Keratinocyte (primary cell): Measurements from ENCODE around the gene DUSP12. TPM values are rescaled to one million over a fixed set of nuclear protein-coding genes. Genes with fewer than 3 reads are reported as not detected.

Experiments used
- DNase-seq: peaks from one replicate; pipeline ENCODE4 v3.0.0-alpha.2; 2011; ENCODE audit warnings: low read depth, missing footprints, low spot score
- FAIRE-seq: peaks from 2 replicates; lab custom pipeline; 2011; peaks lifted over from hg19 to GRCh38; lab: Jason Lieb, UNC
- H2AFZ ChIP-seq: 2 replicates; pipeline ENCODE4 v1.6.0; 2012; ENCODE audit warnings: low read length, control low read depth, inconsistent platforms; ENCODE audit not compliant: control insufficient read depth
- H3K27ac ChIP-seq: 2 replicates; pipeline ENCODE4 v1.5.1; 2011; ENCODE audit warnings: low read length; ENCODE audit not compliant: control insufficient read depth, insufficient read depth
- H3K27me3 ChIP-seq: 3 replicates; pipeline ENCODE4 v1.6.0; 2011; ENCODE audit warnings: low read length; ENCODE audit not compliant: control insufficient read depth, insufficient read depth; ENCODE audit errors: extremely low read depth
- H3K36me3 ChIP-seq, 2 experiments: 2 replicates in 1 of 2; 3 replicates in 1 of 2; pipeline ENCODE4 v1.5.1; 2011; ENCODE audit warnings: low read length in 2 of 2, mild to moderate bottlenecking in 1 of 2; ENCODE audit not compliant: control insufficient read depth in 2 of 2, insufficient read depth in 2 of 2; ENCODE audit errors: extremely low read depth in 1 of 2
- H3K4me1 ChIP-seq: 3 replicates; pipeline ENCODE4 v1.5.1; 2011; ENCODE audit warnings: low read length; ENCODE audit not compliant: control insufficient read depth, insufficient read depth; ENCODE audit errors: extremely low read depth
- H3K4me2 ChIP-seq: 3 replicates; pipeline ENCODE4 v1.6.0; 2011; ENCODE audit warnings: low read depth, low read length; ENCODE audit not compliant: control insufficient read depth, insufficient read depth; ENCODE audit errors: extremely low read depth
- H3K4me3 ChIP-seq, 3 experiments: fragments of 200-600 bp in 1 of 3; sonication (generic) in 1 of 3; 2 replicates in 2 of 3; 3 replicates in 1 of 3; pipeline ENCODE4 v1.5.1; 2011 to 2016; ENCODE audit warnings: low read length in 3 of 3, mild to moderate bottlenecking in 3 of 3, control low read depth in 2 of 3, inconsistent platforms in 1 of 3, low read depth in 1 of 3, mixed read lengths in 1 of 3, mixed run types in 1 of 3, moderate library complexity in 1 of 3; ENCODE audit not compliant: control insufficient read depth in 2 of 3, insufficient read depth in 2 of 3; ENCODE audit errors: extremely low read depth in 1 of 3
- H3K79me2 ChIP-seq: 2 replicates; pipeline ENCODE4 v1.6.0; 2012; ENCODE audit warnings: low read length; ENCODE audit not compliant: control insufficient read depth, insufficient read depth
- H3K9ac ChIP-seq: 3 replicates; pipeline ENCODE4 v1.6.0; 2011; ENCODE audit warnings: low read length; ENCODE audit not compliant: control insufficient read depth, insufficient read depth; ENCODE audit errors: extremely low read depth
- H3K9me1 ChIP-seq: 3 replicates; pipeline ENCODE4 v1.6.0; 2011; ENCODE audit warnings: low read length; ENCODE audit not compliant: control insufficient read depth, insufficient read depth; ENCODE audit errors: extremely low read depth
- H3K9me3 ChIP-seq: 2 replicates; pipeline ENCODE4 v1.5.1; 2012; ENCODE audit warnings: low read depth, low read length; ENCODE audit not compliant: control insufficient read depth
- H4K20me1 ChIP-seq: 3 replicates; pipeline ENCODE4 v1.6.0; 2011; ENCODE audit warnings: low read length; ENCODE audit not compliant: control insufficient read depth, insufficient read depth; ENCODE audit errors: extremely low read depth
- CTCF ChIP-seq, 3 experiments: IDR thresholded peaks in 1 of 3; conservative IDR thresholded peaks in 1 of 3; optimal IDR thresholded peaks in 1 of 3; 2 replicates in 2 of 3; 3 replicates in 1 of 3; pipeline versions ENCODE3 to v1.5.1; 2011; ENCODE audit warnings: low read length in 3 of 3, mild to moderate bottlenecking in 3 of 3, moderate library complexity in 2 of 3, control low read depth in 1 of 3, inconsistent platforms in 1 of 3; ENCODE audit not compliant: insufficient read depth in 2 of 3; ENCODE audit errors: extremely low read depth in 1 of 3
- EZH2 ChIP-seq: IDR thresholded peaks from one replicate; pipeline ENCODE4 v1.6.1; 2012; ENCODE audit warnings: inconsistent platforms, mild to moderate bottlenecking, low read length, moderate library complexity
- dilution Hi-C: fragments of 300-500 bp; cut with MboI; formaldehyde crosslinking; loops from one replicate; pipeline ENCODE4 v1.7.0; 2020; ENCODE audit warnings: low sequenced_read_pairs; ENCODE audit not compliant: extremely low pct_ligation_motif_present
- polyA plus RNA-seq, 5 experiments: library from polyadenylated mRNA; depleted of rRNA in 3 of 5; stranded (reverse) in 3 of 5; stranded (forward) in 1 of 5; unstranded in 1 of 5; fragments of >200 nt; gene quantifications; 1 replicate in 1 of 5; 2 replicates in 3 of 5; 3 replicates in 1 of 5; pipeline versions ENCODE4 v1.2.1 to v1.2.3, GENCODE V29; 2011 to 2012; ENCODE audit warnings: missing spikeins in 2 of 5, low read depth in 1 of 5, low replicate concordance in 1 of 5

DUSP12 gene
- polyA plus RNA-seq, 1 donor (not counting 4 experiments of a cell fraction or from before 2014, with no cell fraction given), result 35.3 TPM

- Histone ChIP-seq H3K79me2 (peaks cover 65% of the 10 kb centered on the region), H3K27ac (no peak overlapping the region), H3K4me1 (peaks cover 14% of the 10 kb centered on the region), H3K36me3 (no peaks in the 10 kb centered on the region), H3K9ac (no peak overlapping the region), H3K9me1 (no peaks in the 10 kb centered on the region), H2AFZ (no peak overlapping the region), H3K9me3 (no peaks in the 10 kb centered on the region), H3K27me3 (no peaks in the 10 kb centered on the region), H3K4me3 (no peak overlapping the region), H4K20me1 (peaks cover 2% of the 10 kb centered on the region), H3K4me2 (no peak overlapping the region)
- no peak for TF ChIP-seq CTCF (optimal IDR thresholded peaks at IDR 0.05 in 1 of 3, IDR thresholded peaks at IDR 0.05 in 1 of 3, conservative IDR thresholded peaks at IDR 0.05 in 1 of 3; ENCODE audit: extremely low read depth in 1 of 3, insufficient read depth in 2 of 3, low read length in 3 of 3)
- no peak for DNase-seq
- FAIRE-seq, result no peak
- dilution Hi-C loops, result no loop called here
Measured at GRCh38 chr1:161771973-161772372, 22.4 kb downstream of the DUSP12 start.

- Histone ChIP-seq H3K36me3 (no peaks in the 10 kb centered on the region), H3K4me2 (no peak overlapping the region)
- dilution Hi-C loops, result no loop called here
Measured at GRCh38 chr1:161772397-161772796, 22.8 kb downstream of the DUSP12 start.

More at GRCh38 chr1:161772397-161772796, 22.8 kb downstream of the DUSP12 start:
- peaks cover 10% of the 10 kb centered on the region for H3K4me1 ChIP-seq
- H3K9ac ChIP-seq, result no peak overlapping the region
- H3K9me3 ChIP-seq, result no peaks in the 10 kb centered on the region
- H2AFZ ChIP-seq, result no peak overlapping the region
- DNase-seq, result no peak
- FAIRE-seq, result no peak
- no peaks in the 10 kb centered on the region for H3K27me3 ChIP-seq
- peaks cover 61% of the 10 kb centered on the region for H3K79me2 ChIP-seq
- TF ChIP-seq CTCF (optimal IDR thresholded peaks at IDR 0.05 in 1 of 3, IDR thresholded peaks at IDR 0.05 in 1 of 3, conservative IDR thresholded peaks at IDR 0.05 in 1 of 3; ENCODE audit: extremely low read depth in 1 of 3, insufficient read depth in 2 of 3, low read length in 3 of 3) (no peak), EZH2 (no peak)
- no peaks in the 10 kb centered on the region for H3K9me1 ChIP-seq
- H3K27ac ChIP-seq, result no peak overlapping the region
- H3K4me3 ChIP-seq, result no peak overlapping the region
- H4K20me1 ChIP-seq, result peaks cover 2% of the 10 kb centered on the region
